ENCODE results near the gene SMURF1.
"Not testable (repeated sequence)": the region's sequence is repeated elsewhere in the genome, so short reads cannot be mapped to it uniquely, and the experiment has no call there.

SMURF1 gene

GRCh38 chr7:99120916-99121315 is 23.0 kb downstream of the SMURF1 start:
- no peak for FAIRE-seq

- no peak for FAIRE-seq
Measured at GRCh38 chr7:99120501-99120900, 23.4 kb downstream of the SMURF1 start.

GRCh38 chr7:99118077-99118476 is 25.8 kb downstream of the SMURF1 start:
- no peak for FAIRE-seq

- no peak for FAIRE-seq
Measured at GRCh38 chr7:99116144-99116543, 27.8 kb downstream of the SMURF1 start.

- peak; percentile 67 for FAIRE-seq
Measured at GRCh38 chr7:99115379-99115778, 28.5 kb downstream of the SMURF1 start.

- FAIRE-seq, result no peak
Measured at GRCh38 chr7:99112979-99113378, 30.9 kb downstream of the SMURF1 start.

GRCh38 chr7:99112097-99112496 is 31.8 kb downstream of the SMURF1 start:
- FAIRE-seq, result no peak

GRCh38 chr7:99111591-99111990 is 32.3 kb downstream of the SMURF1 start:
- FAIRE-seq, result no peak

GRCh38 chr7:99109108-99110051 is 34.5 kb downstream of the SMURF1 start:
- FAIRE-seq, result no peak

- FAIRE-seq, result no peak
Measured at GRCh38 chr7:99108613-99109012, 35.3 kb downstream of the SMURF1 start.

- FAIRE-seq, result no peak
Measured at GRCh38 chr7:99106821-99107241, 37.1 kb downstream of the SMURF1 start.

- no peak for FAIRE-seq
Measured at GRCh38 chr7:99106411-99106810, 37.5 kb downstream of the SMURF1 start.

- FAIRE-seq, result no peak
Measured at GRCh38 chr7:99105756-99106155, 38.2 kb downstream of the SMURF1 start.

- FAIRE-seq, result no peak
Measured at GRCh38 chr7:99104631-99105030, 39.3 kb downstream of the SMURF1 start.

- not testable (repeated sequence) for FAIRE-seq
Measured at GRCh38 chr7:99103836-99104235, 40.1 kb downstream of the SMURF1 start.

GRCh38 chr7:99102809-99103690 is 40.9 kb downstream of the SMURF1 start:
- no peak for FAIRE-seq

- FAIRE-seq, result no peak
Measured at GRCh38 chr7:99102361-99102760, 41.5 kb downstream of the SMURF1 start.

- not testable (repeated sequence) for FAIRE-seq
Measured at GRCh38 chr7:99101516-99101915, 42.4 kb downstream of the SMURF1 start.

- no peak for FAIRE-seq
Measured at GRCh38 chr7:99099499-99100077, 44.3 kb downstream of the SMURF1 start.

- no peak for FAIRE-seq
Measured at GRCh38 chr7:99098824-99099498, 44.9 kb downstream of the SMURF1 start.

- no peak for FAIRE-seq
Measured at GRCh38 chr7:99098286-99098823, 45.6 kb downstream of the SMURF1 start.

GRCh38 chr7:99097730-99098129 is 46.2 kb downstream of the SMURF1 start:
- no peak for FAIRE-seq
